MCF 10A (cell line): ENCODE measurements around the gene TMEM151A. TPM values are rescaled to one million over a fixed set of nuclear protein-coding genes. Genes with fewer than 3 reads are reported as not detected.
"Not testable (repeated sequence)": the region's sequence is repeated elsewhere in the genome, so short reads cannot be mapped to it uniquely, and the experiment has no call there.

Experiments
- BruUV-seq: library from RNA; stranded (reverse); fragments of 400-500 nt; replicated peaks from 2 replicates; lab custom pipeline; 2021; lab: Mats Ljungman, UMichigan
- CTCF ChIA-PET: fragments of 300-600 bp; sonication (Branson Sonifier 250); formaldehyde crosslinking; extraction: SDS; loops from one replicate; lab custom pipeline; 2021; ENCODE audit warnings: antibody characterized with exemption, inconsistent platforms; lab: Yijun Ruan, JAX
- POLR2A ChIA-PET: fragments of 300-600, 350-650 bp; sonication (Branson Sonifier 250); formaldehyde crosslinking; extraction: SDS; loops from one replicate; lab custom pipeline; 2020; ENCODE audit warnings: antibody characterized with exemption, inconsistent platforms; lab: Yijun Ruan, JAX
- DNase-seq: peaks from one replicate; pipeline ENCODE4 v3.0.0-alpha.2; 2018; ENCODE audit not compliant: unreplicated experiment
- H3K27ac Mint-ChIP-seq: one replicate; pipeline ENCODE4 v1.8.0; 2022; ENCODE audit warnings: mild to moderate bottlenecking, low read depth, mixed read lengths; ENCODE audit not compliant: unreplicated experiment
- H3K27me3 Mint-ChIP-seq: one replicate; pipeline ENCODE4 v1.8.0; 2022; ENCODE audit warnings: mixed read lengths; ENCODE audit not compliant: insufficient read depth, unreplicated experiment
- H3K36me3 Mint-ChIP-seq: one replicate; pipeline ENCODE4 v1.8.0; 2022; ENCODE audit warnings: mild to moderate bottlenecking, moderate library complexity, mixed read lengths; ENCODE audit not compliant: insufficient read depth, unreplicated experiment
- H3K4me1 Mint-ChIP-seq: one replicate; pipeline ENCODE4 v1.8.0; 2022; ENCODE audit warnings: mixed read lengths; ENCODE audit not compliant: insufficient read depth, unreplicated experiment
- H3K4me3 Mint-ChIP-seq: one replicate; pipeline ENCODE4 v1.8.0; 2022; ENCODE audit warnings: mild to moderate bottlenecking, moderate library complexity, mixed read lengths; ENCODE audit not compliant: unreplicated experiment
- H3K9me3 Mint-ChIP-seq: one replicate; pipeline ENCODE4 v1.8.0; 2022; ENCODE audit warnings: mixed read lengths; ENCODE audit not compliant: unreplicated experiment
- CTCF ChIP-seq: fragments of 200-600 bp; IDR thresholded peaks from one replicate; pipeline ENCODE4 v1.8.0; 2022; ENCODE audit warnings: antibody characterized with exemption, mild to moderate bottlenecking; ENCODE audit not compliant: unreplicated experiment
- intact Hi-C: fragments of 100-400 bp; cut with micrococcal nuclease; formaldehyde crosslinking; loops from 2 replicates; pipeline ENCODE4 v1.14.1; 2022
- total RNA-seq: library from RNA; stranded (reverse); gene quantifications from 2 replicates; pipeline ENCODE4 v1.2.3, GENCODE V29; 2022

TMEM151A gene
- total RNA-seq, 1 experiment from 2014 or later, result not detected

- intact Hi-C loops, H3K4me3 Mint-ChIP-seq, H3K27ac Mint-ChIP-seq, BruUV-seq, DNase-seq, H3K27me3 Mint-ChIP-seq, H3K36me3 Mint-ChIP-seq, H3K9me3 Mint-ChIP-seq, POLR2A ChIA-PET: not testable (repeated sequence)
- H3K4me1 Mint-ChIP-seq, result peaks cover 33% of the 10 kb centered on the region
- CTCF ChIA-PET, result interaction anchor here (0.7 kb wide), 1 partner anchor 10 kb away, joined by 4 read pairs; no protein-coding TSS in a partner anchor
Measured at GRCh38 chr11:66320748-66321147, 29.1 kb downstream of the TMEM151A start.

- Mint-ChIP-seq H3K9me3 (no peaks in the 10 kb centered on the region), H3K27ac (no peak overlapping the region), H3K4me3 (no peak overlapping the region), H3K4me1 (peaks cover 41% of the 10 kb centered on the region), H3K36me3 (no peaks in the 10 kb centered on the region), H3K27me3 (no peaks in the 10 kb centered on the region)
- DNase-seq, result no peak
- POLR2A ChIA-PET, result interaction anchor here (0.7 to 1.1 kb wide), 2 partner anchors 14 to 64 kb away, joined by 3 to 4 read pairs; partner anchors contain the start of gene RIN1
- no TSS peak for BruUV-seq
- TF ChIP-seq CTCF, result no peak
- intact Hi-C loops, result no loop called here
- CTCF ChIA-PET, result interaction anchor here (0.6 to 1.0 kb wide), 2 partner anchors 9 to 260 kb away, joined by 3 to 4 read pairs; no protein-coding TSS in a partner anchor
Measured at GRCh38 chr11:66321606-66322005, 29.9 kb downstream of the TMEM151A start.

- no TSS peak for BruUV-seq
- peaks cover 51% of the 10 kb centered on the region for H3K4me1 Mint-ChIP-seq
- H3K36me3 Mint-ChIP-seq, result no peaks in the 10 kb centered on the region
- ChIA-PET CTCF (interaction anchor here (0.6 kb wide), 1 partner anchor 65 kb away, joined by 3 read pairs; no protein-coding TSS in a partner anchor), POLR2A (interaction anchor here (1.3 kb wide), 1 partner anchor 10 kb away, joined by 4 read pairs; no protein-coding TSS in a partner anchor)
- no peak overlapping the region for H3K4me3 Mint-ChIP-seq
- H3K27ac Mint-ChIP-seq, result no peak overlapping the region
- H3K9me3 Mint-ChIP-seq, result no peaks in the 10 kb centered on the region
- no peaks in the 10 kb centered on the region for H3K27me3 Mint-ChIP-seq
- no peak for DNase-seq
- intact Hi-C loops, result no loop called here
- no peak for TF ChIP-seq CTCF
Measured at GRCh38 chr11:66322732-66323427, 31.2 kb downstream of the TMEM151A start.

GRCh38 chr11:66323684-66324083, 32.0 kb downstream of the TMEM151A start:
- no TSS peak for BruUV-seq
- DNase-seq, result no peak
- no peaks in the 10 kb centered on the region for H3K9me3 Mint-ChIP-seq
- H3K27ac Mint-ChIP-seq, result no peak overlapping the region
- POLR2A ChIA-PET, result interaction anchor here (0.8 kb wide), 2 partner anchors 11 to 41 kb away, joined by 3 read pairs; no protein-coding TSS in a partner anchor
- no peak overlapping the region for H3K4me3 Mint-ChIP-seq
- intact Hi-C loops, result no loop called here
- no peak for TF ChIP-seq CTCF
- no peaks in the 10 kb centered on the region for H3K36me3 Mint-ChIP-seq
- H3K27me3 Mint-ChIP-seq, result no peaks in the 10 kb centered on the region
- H3K4me1 Mint-ChIP-seq, result peaks cover 55% of the 10 kb centered on the region
- CTCF ChIA-PET, result no interaction called here
